Measurements from ENCODE around the gene PDLIM1. TPM values are rescaled to one million over a fixed set of nuclear protein-coding genes. Genes with fewer than 3 reads are reported as not detected.
"Not testable (repeated sequence)": the region's sequence is repeated elsewhere in the genome, so short reads cannot be mapped to it uniquely, and the experiment has no call there.

PDLIM1 gene
- total RNA-seq, 1 donor from 2014 or later = 2.6 TPM

- H3K9me3 Mint-ChIP-seq = peaks cover 6% of the 10 kb centered on the region
- H3K4me3 Mint-ChIP-seq = no peak overlapping the region
- H3K36me3 Mint-ChIP-seq (ENCODE audit: low read depth) = peaks cover 13% of the 10 kb centered on the region
- DNase-seq (ENCODE audit: low spot score) = no peak
- intact Hi-C loops (cut with micrococcal nuclease) = loop anchor here (5.0 to 10.0 kb wide), 2 partner anchors 690 to 1352 kb away; partner anchors contain the start of genes HELLS and TM9SF3
- H3K27me3 Mint-ChIP-seq (ENCODE audit: insufficient read depth) = peaks cover 5% of the 10 kb centered on the region
- peaks cover 35% of the 10 kb centered on the region for H3K4me1 Mint-ChIP-seq (ENCODE audit: low read depth)
- peak overlapping the region; percentile 66 for H3K27ac Mint-ChIP-seq
Measured at GRCh38 chr10:95234951-95235350, 55.9 kb downstream of the PDLIM1 start.

DNA sequence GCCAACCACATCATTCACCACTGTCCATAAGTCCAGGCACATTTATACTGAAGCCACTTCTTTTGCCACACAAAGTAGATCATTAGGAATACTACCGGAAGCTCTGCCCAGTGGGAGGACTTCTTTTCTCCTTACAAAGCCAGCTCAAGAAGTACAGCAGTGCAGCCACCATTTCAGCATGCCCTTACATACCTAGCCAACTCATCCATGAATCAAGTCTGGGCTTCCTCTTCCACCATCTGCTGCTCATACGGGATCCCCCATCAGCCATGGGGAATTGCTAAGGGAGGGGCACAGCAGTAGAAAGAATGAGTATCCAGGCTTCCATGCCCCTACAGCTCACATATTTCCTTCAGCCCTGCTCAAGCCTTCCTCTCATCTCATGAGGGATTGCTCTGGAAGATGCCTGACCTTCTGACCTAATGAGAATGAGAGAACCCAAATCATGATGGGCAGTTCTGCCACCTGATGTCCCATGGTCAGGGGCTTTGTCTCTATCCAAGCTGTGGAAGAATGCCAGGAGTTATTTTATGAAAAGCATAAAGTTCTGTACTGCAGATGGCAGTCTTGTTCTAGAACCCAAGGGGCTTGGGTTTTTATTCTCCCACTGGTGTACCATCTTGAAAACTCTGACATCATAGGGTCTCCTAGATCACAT lies 57.3 kb downstream of the PDLIM1 start:
- Mint-ChIP-seq H3K9me3 (peaks cover 6% of the 10 kb centered on the region), H3K27me3 (ENCODE audit: insufficient read depth) (peaks cover 5% of the 10 kb centered on the region), H3K4me3 (no peak overlapping the region), H3K36me3 (ENCODE audit: low read depth) (peaks cover 13% of the 10 kb centered on the region), H3K4me1 (ENCODE audit: low read depth) (peaks cover 35% of the 10 kb centered on the region), H3K27ac (no peak overlapping the region)
- intact Hi-C loops (cut with micrococcal nuclease) = loop anchor here (10.0 kb wide), 1 partner anchor 689 kb away; the partner anchor contains the start of gene HELLS
- DNase-seq (ENCODE audit: low spot score) = no peak

DNA sequence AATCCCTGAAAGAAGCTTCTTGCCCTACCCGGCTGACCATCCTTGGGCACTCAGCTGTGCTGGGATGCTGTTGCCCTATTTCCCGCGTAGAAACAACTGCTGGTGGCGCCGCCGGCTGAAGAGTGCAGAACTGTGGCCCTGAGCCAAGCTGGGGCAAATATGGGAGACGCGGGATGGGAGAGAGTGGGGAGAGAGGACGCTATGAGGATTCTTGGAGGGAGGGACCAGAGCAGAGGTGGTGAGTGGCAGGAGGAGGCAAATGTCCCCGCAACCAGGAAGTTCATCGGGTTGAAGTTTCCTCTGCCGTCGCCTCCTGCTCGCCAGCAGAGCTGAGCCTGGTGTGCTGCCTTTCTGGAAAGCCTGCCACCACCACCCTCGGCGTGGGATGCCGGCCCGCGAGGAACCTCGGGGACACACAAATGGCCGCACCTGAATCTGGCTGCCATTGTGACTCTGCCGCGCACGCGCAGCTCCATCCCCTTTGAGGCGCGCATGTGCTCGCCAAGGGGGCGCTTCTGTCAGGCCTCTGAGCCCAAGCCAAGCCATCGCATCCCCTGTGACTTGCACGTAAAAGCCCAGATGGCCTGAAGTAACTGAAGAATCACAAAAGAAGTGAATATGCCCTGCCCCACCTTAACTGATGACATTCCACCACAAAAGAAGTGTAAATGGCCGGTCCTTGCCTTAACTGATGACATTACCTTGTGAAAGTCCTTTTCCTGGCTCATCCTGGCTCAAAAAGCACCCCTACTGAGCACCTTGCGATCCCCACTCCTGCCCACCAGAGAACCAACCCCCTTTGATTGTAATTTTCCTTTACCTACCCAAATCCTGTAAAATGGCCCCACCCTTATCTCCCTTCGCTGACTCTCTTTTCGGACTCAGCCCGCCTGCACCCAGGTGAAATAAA lies 59.9 kb downstream of the PDLIM1 start:
- H3K27me3 Mint-ChIP-seq (ENCODE audit: insufficient read depth); H3K9me3 Mint-ChIP-seq: not testable (repeated sequence)
- DNase-seq (ENCODE audit: low spot score) = peak; percentile 27
- Mint-ChIP-seq H3K4me1 (ENCODE audit: low read depth) (peaks cover 21% of the 10 kb centered on the region), H3K4me3 (peak overlapping the region; percentile 74), H3K27ac (peak overlapping the region; percentile 81), H3K36me3 (ENCODE audit: low read depth) (peaks cover 10% of the 10 kb centered on the region)
- intact Hi-C loops (cut with micrococcal nuclease) = loop anchor here (10.0 kb wide), 1 partner anchor 686 kb away; the partner anchor contains the start of gene HELLS

- peaks cover 9% of the 10 kb centered on the region for H3K36me3 Mint-ChIP-seq (ENCODE audit: low read depth)
- DNase-seq (ENCODE audit: low spot score) = no peak
- H3K4me1 Mint-ChIP-seq (ENCODE audit: low read depth) = peaks cover 11% of the 10 kb centered on the region
- peak overlapping the region; percentile 74 for H3K4me3 Mint-ChIP-seq
- peaks cover 3% of the 10 kb centered on the region for H3K27me3 Mint-ChIP-seq (ENCODE audit: insufficient read depth)
- peak overlapping the region; percentile 81 for H3K27ac Mint-ChIP-seq
- peaks cover 6% of the 10 kb centered on the region for H3K9me3 Mint-ChIP-seq
- intact Hi-C loops (cut with micrococcal nuclease) = loop anchor here (10.0 kb wide), 1 partner anchor 685 kb away; the partner anchor contains the start of gene HELLS
Measured at GRCh38 chr10:95229724-95230627, 60.8 kb downstream of the PDLIM1 start.

DNA sequence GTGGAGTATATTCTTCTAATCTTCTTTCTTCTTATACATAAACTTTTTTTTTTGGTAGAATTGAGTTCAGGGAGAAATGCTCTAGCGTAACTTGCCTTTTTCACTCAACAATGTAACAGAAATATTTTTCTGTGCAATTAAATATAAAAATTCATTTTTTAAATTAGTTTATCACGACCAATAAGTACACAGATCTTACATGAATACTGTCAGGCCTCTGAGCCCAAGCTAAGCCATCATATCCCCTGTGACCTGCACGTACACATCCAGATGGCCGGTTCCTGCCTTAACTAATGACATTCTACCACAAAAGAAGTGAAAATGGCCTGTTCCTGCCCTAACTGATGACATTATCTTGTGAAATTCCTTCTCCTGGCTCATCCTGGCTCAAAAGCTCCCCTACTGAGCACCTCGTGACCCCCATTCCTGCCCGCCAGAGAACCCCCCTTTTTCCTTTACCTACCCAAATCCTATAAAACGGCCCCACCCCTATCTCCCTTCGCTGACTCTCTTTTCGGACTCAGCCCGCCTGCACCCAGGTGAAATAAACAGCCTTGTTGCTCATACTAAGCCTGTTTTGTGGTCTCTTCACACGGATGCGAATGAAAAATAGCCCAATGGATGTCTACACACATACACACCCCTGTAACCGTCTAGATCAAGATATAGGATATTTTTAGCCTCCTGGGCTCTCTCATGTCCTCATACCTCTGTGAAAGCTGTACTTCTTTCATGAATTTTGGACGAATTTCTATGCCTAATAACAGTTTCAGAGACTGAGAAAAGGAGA lies 61.7 kb downstream of the PDLIM1 start:
- H3K4me1 Mint-ChIP-seq (ENCODE audit: low read depth); intact Hi-C loops (cut with micrococcal nuclease); H3K27ac Mint-ChIP-seq; H3K4me3 Mint-ChIP-seq; H3K27me3 Mint-ChIP-seq (ENCODE audit: insufficient read depth); H3K36me3 Mint-ChIP-seq (ENCODE audit: low read depth); DNase-seq (ENCODE audit: low spot score); H3K9me3 Mint-ChIP-seq: not testable (repeated sequence)

DNA sequence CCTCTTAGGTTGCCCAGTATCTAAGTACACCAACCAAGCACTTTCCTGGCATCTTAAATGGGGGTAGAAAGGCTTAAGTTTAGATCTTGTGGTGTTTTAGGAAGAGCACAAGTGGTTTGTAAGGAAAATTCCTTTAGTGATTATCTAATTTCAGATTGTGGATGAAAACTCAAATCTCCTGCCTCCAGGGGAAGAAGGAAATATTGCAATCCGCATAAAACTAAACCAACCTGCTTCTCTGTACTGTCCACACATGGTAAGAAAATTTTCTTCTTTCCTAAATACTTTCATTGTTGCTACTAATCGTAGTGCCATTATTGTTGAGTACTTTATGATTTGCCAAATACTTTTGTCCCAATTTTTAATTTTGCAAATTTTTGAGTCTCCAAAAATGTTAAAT lies 65.7 kb downstream of the PDLIM1 start:
- Mint-ChIP-seq H3K4me1 (ENCODE audit: low read depth) (no peaks in the 10 kb centered on the region), H3K36me3 (ENCODE audit: low read depth) (no peaks in the 10 kb centered on the region), H3K27ac (no peak overlapping the region), H3K4me3 (no peak overlapping the region), H3K27me3 (ENCODE audit: insufficient read depth) (peaks cover 5% of the 10 kb centered on the region), H3K9me3 (no peaks in the 10 kb centered on the region)
- intact Hi-C loops (cut with micrococcal nuclease) = no loop called here
- DNase-seq (ENCODE audit: low spot score) = no peak

DNA sequence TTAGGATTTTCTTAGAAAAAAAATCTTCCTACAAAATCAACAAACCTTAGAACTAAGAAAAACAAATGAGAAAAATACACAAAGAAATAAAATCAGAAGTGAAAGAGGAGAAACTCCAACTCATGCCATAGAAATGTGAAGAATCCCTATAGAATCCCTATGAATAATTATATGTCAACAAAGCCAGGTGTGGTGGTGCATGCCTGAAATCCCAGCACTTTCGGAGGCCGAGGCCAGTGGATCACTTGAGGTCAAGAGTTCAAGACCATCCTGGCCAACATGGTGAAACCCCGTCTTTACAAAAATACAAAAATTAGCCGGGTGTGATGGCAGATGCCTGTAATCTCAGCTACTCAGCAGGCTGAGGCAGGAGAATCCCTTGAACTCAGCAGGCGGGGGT lies 69.7 kb downstream of the PDLIM1 start:
- Mint-ChIP-seq H3K27ac (no peak overlapping the region), H3K4me3 (no peak overlapping the region), H3K4me1 (ENCODE audit: low read depth) (no peaks in the 10 kb centered on the region), H3K9me3 (no peaks in the 10 kb centered on the region), H3K27me3 (ENCODE audit: insufficient read depth) (peaks cover 10% of the 10 kb centered on the region), H3K36me3 (ENCODE audit: low read depth) (no peaks in the 10 kb centered on the region)
- intact Hi-C loops (cut with micrococcal nuclease) = no loop called here
- DNase-seq (ENCODE audit: low spot score) = no peak

DNA sequence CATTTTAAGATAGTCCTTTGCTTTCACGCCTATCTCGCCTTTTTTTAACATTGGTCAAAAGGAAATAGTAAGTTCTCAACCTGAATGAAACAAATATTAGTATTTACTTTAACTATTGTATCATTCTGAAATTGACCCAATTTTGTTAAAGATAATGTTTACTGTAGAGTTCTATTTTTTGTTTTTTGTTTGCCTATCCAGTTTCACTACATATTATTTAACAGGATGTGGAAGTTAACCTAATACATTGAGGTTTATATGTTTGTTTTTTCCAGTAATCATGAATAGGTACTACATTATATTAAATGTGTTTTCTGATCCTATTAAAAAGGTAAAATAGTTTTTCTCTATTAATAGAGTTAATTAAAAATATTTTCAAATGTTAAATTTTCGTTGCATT lies 70.3 kb downstream of the PDLIM1 start:
- H3K36me3 Mint-ChIP-seq (ENCODE audit: low read depth) = no peaks in the 10 kb centered on the region
- no peak for DNase-seq (ENCODE audit: low spot score)
- no peak overlapping the region for H3K27ac Mint-ChIP-seq
- no peak overlapping the region for H3K4me3 Mint-ChIP-seq
- intact Hi-C loops (cut with micrococcal nuclease) = no loop called here
- peaks cover 10% of the 10 kb centered on the region for H3K27me3 Mint-ChIP-seq (ENCODE audit: insufficient read depth)
- H3K4me1 Mint-ChIP-seq (ENCODE audit: low read depth) = no peaks in the 10 kb centered on the region
- H3K9me3 Mint-ChIP-seq = no peaks in the 10 kb centered on the region

- Mint-ChIP-seq H3K36me3 (ENCODE audit: low read depth) (no peaks in the 10 kb centered on the region), H3K9me3 (no peaks in the 10 kb centered on the region), H3K4me1 (ENCODE audit: low read depth) (no peaks in the 10 kb centered on the region), H3K27ac (no peak overlapping the region), H3K27me3 (ENCODE audit: insufficient read depth) (peaks cover 9% of the 10 kb centered on the region), H3K4me3 (no peak overlapping the region)
- DNase-seq (ENCODE audit: low spot score) = no peak
- intact Hi-C loops (cut with micrococcal nuclease) = no loop called here
Measured at GRCh38 chr10:95217476-95217875, 73.3 kb downstream of the PDLIM1 start.

- no peaks in the 10 kb centered on the region for H3K4me1 Mint-ChIP-seq (ENCODE audit: low read depth)
- H3K27ac Mint-ChIP-seq = no peak overlapping the region
- no peak overlapping the region for H3K4me3 Mint-ChIP-seq
- peaks cover 6% of the 10 kb centered on the region for H3K27me3 Mint-ChIP-seq (ENCODE audit: insufficient read depth)
- DNase-seq (ENCODE audit: low spot score) = no peak
- no peaks in the 10 kb centered on the region for H3K36me3 Mint-ChIP-seq (ENCODE audit: low read depth)
- intact Hi-C loops (cut with micrococcal nuclease) = no loop called here
- no peaks in the 10 kb centered on the region for H3K9me3 Mint-ChIP-seq
Measured at GRCh38 chr10:95214793-95215192, 76.0 kb downstream of the PDLIM1 start.

DNA sequence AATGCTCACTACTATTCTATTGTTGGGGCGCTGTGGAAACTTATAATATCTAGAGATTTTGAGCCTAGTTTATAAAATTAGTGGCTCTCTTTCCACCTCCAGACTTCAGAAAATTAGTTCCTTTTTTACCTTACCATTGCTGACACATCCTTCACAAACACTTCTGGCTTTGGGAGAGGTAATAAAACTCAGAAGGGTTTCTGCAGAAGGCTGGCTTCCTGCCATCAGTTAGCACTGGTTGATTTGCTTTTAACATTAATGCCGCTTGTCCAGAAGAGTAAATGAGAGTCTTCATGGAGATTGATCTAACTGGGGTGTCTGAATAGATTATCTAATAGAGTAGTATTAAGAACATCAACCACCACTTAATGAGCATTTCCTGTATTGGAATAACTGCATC lies 76.4 kb downstream of the PDLIM1 start:
- H3K36me3 Mint-ChIP-seq (ENCODE audit: low read depth) = no peaks in the 10 kb centered on the region
- no peak overlapping the region for H3K4me3 Mint-ChIP-seq
- H3K9me3 Mint-ChIP-seq = no peaks in the 10 kb centered on the region
- no peak overlapping the region for H3K27ac Mint-ChIP-seq
- intact Hi-C loops (cut with micrococcal nuclease) = no loop called here
- H3K4me1 Mint-ChIP-seq (ENCODE audit: low read depth) = no peaks in the 10 kb centered on the region
- no peak for DNase-seq (ENCODE audit: low spot score)
- peaks cover 2% of the 10 kb centered on the region for H3K27me3 Mint-ChIP-seq (ENCODE audit: insufficient read depth)
